ENCODE data around the gene CTNNA2. TPM values are rescaled to one million over a fixed set of nuclear protein-coding genes. Genes with fewer than 3 reads are reported as not detected.

The CTNNA2 gene
- total RNA-seq, 1 donor from 2014 or later, result 2.9 TPM

DNA sequence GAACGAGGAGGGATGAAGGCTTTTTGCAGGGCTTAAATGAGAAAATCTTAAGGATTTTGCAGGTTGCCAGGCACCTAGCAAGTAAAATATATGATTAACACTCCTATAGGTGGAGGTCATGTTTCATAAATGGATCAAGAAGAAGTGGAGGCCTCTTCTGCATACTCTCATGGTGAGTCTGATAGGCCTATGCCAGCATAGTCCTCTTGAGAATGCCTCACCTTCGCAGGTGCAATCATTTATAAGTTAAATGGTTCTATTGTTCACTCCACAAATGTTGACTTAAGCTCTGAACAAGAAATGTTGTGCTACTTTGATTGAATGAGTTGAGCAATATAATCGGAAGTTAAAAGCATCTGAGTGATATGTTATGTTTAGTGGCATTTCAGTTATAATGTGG lies 779.6 kb downstream of the CTNNA2 start:
- no peaks in the 10 kb centered on the region for H3K4me1 ChIP-seq
- TF ChIP-seq POLR2A (IDR thresholded peaks at IDR 0.05) (no peak), POLR2AphosphoS5 (IDR thresholded peaks at IDR 0.05; ENCODE audit: insufficient read depth in 1 of 2, low read depth in 1 of 2) (no peak)
- TF ChIP-seq, protein P1, sequence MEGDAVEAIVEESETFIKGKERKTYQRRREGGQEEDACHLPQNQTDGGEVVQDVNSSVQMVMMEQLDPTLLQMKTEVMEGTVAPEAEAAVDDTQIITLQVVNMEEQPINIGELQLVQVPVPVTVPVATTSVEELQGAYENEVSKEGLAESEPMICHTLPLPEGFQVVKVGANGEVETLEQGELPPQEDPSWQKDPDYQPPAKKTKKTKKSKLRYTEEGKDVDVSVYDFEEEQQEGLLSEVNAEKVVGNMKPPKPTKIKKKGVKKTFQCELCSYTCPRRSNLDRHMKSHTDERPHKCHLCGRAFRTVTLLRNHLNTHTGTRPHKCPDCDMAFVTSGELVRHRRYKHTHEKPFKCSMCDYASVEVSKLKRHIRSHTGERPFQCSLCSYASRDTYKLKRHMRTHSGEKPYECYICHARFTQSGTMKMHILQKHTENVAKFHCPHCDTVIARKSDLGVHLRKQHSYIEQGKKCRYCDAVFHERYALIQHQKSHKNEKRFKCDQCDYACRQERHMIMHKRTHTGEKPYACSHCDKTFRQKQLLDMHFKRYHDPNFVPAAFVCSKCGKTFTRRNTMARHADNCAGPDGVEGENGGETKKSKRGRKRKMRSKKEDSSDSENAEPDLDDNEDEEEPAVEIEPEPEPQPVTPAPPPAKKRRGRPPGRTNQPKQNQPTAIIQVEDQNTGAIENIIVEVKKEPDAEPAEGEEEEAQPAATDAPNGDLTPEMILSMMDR (IDR thresholded peaks at IDR 0.05), result no peak
- no peaks in the 10 kb centered on the region for H3K27me3 ChIP-seq
- no peaks in the 10 kb centered on the region for H3K9me3 ChIP-seq
- no peaks in the 10 kb centered on the region for H3K36me3 ChIP-seq
- intact Hi-C loops (cut with DNase I), result no loop called here
- DNase-seq (ENCODE audit: extremely low spot score in 2 of 2), result no peak
- no peak overlapping the region for H3K4me3 ChIP-seq
- H3K27ac ChIP-seq, result no peak overlapping the region

DNA sequence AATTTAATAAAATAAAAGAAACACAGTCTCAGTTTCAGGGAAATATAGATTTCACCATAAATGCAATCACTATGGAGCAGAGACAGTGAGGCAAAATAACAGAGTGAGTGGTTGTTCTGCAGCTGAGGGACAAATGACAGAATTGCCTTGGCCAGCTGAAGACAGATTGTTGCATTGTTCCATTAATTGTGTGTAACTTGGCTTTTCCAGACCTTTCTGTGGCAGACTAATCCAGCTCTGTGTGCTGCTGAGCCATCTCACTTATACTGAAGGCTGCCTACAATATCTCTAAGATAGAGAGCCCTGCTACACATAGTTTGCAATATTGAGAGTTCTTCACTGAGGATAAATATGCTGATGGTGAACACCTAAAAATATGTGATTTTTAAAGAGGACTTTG lies 780.2 kb downstream of the CTNNA2 start:
- Histone ChIP-seq H3K9me3 (no peaks in the 10 kb centered on the region), H3K27me3 (no peaks in the 10 kb centered on the region), H3K36me3 (no peaks in the 10 kb centered on the region), H3K4me3 (no peak overlapping the region), H3K27ac (no peak overlapping the region), H3K4me1 (no peaks in the 10 kb centered on the region)
- no peak for DNase-seq (ENCODE audit: extremely low spot score in 2 of 2)
- intact Hi-C loops (cut with DNase I), result no loop called here
- no peak for TF ChIP-seq POLR2AphosphoS5 (IDR thresholded peaks at IDR 0.05; ENCODE audit: insufficient read depth in 1 of 2, low read depth in 1 of 2)
- TF ChIP-seq, protein P1 (IDR thresholded peaks at IDR 0.05), result no peak
- TF ChIP-seq POLR2A (IDR thresholded peaks at IDR 0.05), result no peak

DNA sequence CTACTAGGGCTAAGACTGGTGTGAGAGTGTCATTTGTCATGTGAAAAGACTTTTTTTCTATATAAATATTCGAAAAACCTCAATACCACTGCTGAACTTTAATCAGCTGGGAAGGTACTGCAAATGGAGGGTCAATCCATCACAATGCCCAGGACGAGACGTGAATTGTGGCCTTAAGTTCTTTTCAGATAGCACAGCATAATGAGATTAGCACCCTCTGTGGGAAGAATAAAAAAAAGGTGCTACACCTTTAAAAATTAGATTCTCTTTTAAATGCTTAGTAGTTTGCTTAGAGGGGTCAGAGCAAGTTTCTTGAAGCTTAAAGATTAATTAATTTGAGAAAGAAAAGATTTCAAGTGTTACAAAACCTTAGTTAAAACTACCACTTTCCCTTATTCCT lies 786.1 kb downstream of the CTNNA2 start:
- Histone ChIP-seq H3K4me1 (no peaks in the 10 kb centered on the region), H3K4me3 (no peak overlapping the region), H3K27me3 (no peaks in the 10 kb centered on the region), H3K27ac (no peak overlapping the region), H3K36me3 (no peaks in the 10 kb centered on the region), H3K9me3 (no peaks in the 10 kb centered on the region)
- intact Hi-C loops (cut with DNase I), result no loop called here
- DNase-seq (ENCODE audit: extremely low spot score in 2 of 2), result no peak
- TF ChIP-seq POLR2A (IDR thresholded peaks at IDR 0.05) (no peak), POLR2AphosphoS5 (IDR thresholded peaks at IDR 0.05; ENCODE audit: insufficient read depth in 1 of 2, low read depth in 1 of 2) (no peak)
- TF ChIP-seq, protein P1 (IDR thresholded peaks at IDR 0.05), result no peak

DNA sequence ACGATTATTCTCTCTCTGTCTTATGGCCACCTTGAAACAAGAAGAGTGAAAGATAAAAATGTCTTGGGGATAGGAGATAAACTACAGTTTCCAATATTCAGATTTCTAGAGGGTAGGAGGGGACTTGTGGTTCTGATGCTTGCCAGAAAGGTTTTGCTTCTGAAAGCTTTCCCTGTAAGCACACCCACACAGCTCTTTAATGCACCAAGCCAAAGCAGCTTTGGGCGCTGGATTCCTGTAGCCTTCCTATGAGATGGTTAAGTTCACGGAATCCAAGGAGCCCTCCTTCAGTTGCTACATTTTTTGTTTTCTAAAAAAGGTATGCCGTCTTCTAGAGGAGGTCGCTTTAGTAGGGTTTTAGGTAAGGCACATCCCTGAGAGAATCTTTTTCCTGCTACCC lies 786.8 kb downstream of the CTNNA2 start:
- Histone ChIP-seq H3K27ac (no peak overlapping the region), H3K9me3 (no peaks in the 10 kb centered on the region), H3K36me3 (no peaks in the 10 kb centered on the region), H3K4me1 (no peaks in the 10 kb centered on the region), H3K4me3 (no peak overlapping the region), H3K27me3 (no peaks in the 10 kb centered on the region)
- TF ChIP-seq POLR2A (IDR thresholded peaks at IDR 0.05), result no peak
- TF ChIP-seq POLR2AphosphoS5 (IDR thresholded peaks at IDR 0.05; ENCODE audit: insufficient read depth in 1 of 2, low read depth in 1 of 2), result no peak
- TF ChIP-seq, protein P1 (IDR thresholded peaks at IDR 0.05), result no peak
- DNase-seq (ENCODE audit: extremely low spot score in 2 of 2), result no peak
- intact Hi-C loops (cut with DNase I), result no loop called here

DNA sequence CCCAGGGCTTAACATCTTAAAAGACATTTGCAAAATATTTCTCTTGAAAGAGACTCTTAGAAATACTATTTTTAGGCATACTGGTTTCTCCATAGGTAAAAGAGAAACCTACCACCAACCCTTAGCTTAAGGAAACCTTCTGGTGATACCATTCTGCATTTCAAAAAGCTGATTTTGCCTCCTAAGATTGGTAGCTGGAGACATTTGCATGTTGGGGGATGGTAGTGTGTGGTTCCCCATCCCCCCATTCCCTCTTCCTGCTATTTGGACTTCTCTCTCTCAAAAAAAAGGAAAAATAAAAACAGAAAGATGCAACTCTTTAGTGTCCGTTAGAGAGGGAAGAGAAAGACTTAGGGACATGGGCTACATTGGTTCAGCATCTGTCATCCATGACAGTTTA lies 787.5 kb downstream of the CTNNA2 start:
- intact Hi-C loops (cut with DNase I), result no loop called here
- Histone ChIP-seq H3K4me3 (no peak overlapping the region), H3K4me1 (no peaks in the 10 kb centered on the region), H3K27ac (no peak overlapping the region), H3K36me3 (no peaks in the 10 kb centered on the region), H3K9me3 (no peaks in the 10 kb centered on the region), H3K27me3 (no peaks in the 10 kb centered on the region)
- no peak for DNase-seq (ENCODE audit: extremely low spot score in 2 of 2)
- no peak for TF ChIP-seq POLR2A (IDR thresholded peaks at IDR 0.05)
- TF ChIP-seq, protein P1 (IDR thresholded peaks at IDR 0.05), result no peak
- TF ChIP-seq POLR2AphosphoS5 (IDR thresholded peaks at IDR 0.05; ENCODE audit: insufficient read depth in 1 of 2, low read depth in 1 of 2), result no peak

Data from vagina (tissue), 2 donors.